ENCODE measurements around the gene KLHL30.

The KLHL30 gene, protein sequence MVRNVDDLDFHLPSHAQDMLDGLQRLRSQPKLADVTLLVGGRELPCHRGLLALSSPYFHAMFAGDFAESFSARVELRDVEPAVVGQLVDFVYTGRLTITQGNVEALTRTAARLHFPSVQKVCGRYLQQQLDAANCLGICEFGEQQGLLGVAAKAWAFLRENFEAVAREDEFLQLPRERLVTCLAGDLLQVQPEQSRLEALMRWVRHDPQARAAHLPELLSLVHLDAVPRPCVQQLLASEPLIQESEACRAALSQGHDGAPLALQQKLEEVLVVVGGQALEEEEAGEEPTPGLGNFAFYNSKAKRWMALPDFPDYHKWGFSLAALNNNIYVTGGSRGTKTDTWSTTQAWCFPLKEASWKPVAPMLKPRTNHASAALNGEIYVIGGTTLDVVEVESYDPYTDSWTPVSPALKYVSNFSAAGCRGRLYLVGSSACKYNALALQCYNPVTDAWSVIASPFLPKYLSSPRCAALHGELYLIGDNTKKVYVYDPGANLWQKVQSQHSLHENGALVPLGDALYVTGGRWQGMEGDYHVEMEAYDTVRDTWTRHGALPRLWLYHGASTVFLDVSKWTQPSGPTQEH

DNA sequence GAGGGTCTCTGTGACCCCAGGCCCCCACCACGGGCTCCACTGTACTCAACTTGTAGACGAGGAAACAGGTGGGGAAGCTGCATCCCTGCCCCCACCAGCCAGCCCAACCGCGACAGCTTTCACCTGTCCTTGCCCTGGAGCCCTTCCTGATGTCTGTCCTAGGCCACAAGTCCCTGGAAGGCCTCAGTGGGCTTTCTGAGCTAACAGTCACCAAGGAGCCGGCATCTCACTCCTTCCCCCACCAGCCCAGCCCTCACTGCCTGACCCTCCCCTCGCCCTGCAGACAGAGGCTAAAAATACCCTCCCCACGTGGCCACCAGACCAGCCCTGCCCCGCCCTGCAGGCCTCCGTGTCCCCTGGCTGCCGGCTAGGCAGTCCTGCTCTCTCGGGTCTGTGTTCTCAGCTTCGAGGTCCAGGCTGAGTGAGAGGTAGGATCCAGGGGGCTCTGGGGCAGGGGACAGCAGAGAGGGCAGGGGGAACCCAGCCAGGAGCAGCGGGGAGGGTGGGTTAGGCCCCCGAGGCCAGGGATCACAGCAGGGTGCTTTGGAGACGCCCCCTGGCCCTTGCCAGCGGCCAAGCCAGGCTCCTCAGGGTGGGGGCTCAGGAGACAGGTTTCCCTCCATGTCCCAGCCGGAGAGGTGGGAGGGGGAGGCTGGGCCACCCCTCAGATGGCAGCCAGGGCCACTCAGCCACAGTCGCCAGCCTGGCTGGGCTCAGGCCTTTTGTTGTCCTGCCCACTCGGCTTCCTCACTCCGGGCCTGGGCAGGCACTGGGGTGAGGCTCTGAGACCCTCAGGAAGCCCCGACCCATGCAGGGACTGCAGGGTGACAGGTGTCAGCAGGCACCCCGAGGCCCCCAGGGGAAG, at the start of gene KLHL30:
Gene KLHL30, plus strand, starts transcription at position 338 of the 865 bp plus-strand sequence. CDS start 2,087 bp downstream, outside the sequence.
- no peak for DNase-seq (ENCODE audit: low read depth in 2 of 2)

- DNase-seq (ENCODE audit: low read depth in 2 of 2): no peak
Measured at GRCh38 chr2:238090887-238091286, 47.6 kb upstream of the KLHL30 start.

GRCh38 chr2:238091436-238092060, 46.9 kb upstream of the KLHL30 start:
- no peak for DNase-seq (ENCODE audit: low read depth in 2 of 2)

GRCh38 chr2:238092486-238093035, 45.9 kb upstream of the KLHL30 start:
- DNase-seq (ENCODE audit: low read depth in 2 of 2): no peak

GRCh38 chr2:238093181-238094140, 45.0 kb upstream of the KLHL30 start:
- DNase-seq (ENCODE audit: low read depth in 2 of 2): no peak

GRCh38 chr2:238094438-238095022, 43.9 kb upstream of the KLHL30 start:
- DNase-seq (ENCODE audit: low read depth in 2 of 2): no peak

DNA sequence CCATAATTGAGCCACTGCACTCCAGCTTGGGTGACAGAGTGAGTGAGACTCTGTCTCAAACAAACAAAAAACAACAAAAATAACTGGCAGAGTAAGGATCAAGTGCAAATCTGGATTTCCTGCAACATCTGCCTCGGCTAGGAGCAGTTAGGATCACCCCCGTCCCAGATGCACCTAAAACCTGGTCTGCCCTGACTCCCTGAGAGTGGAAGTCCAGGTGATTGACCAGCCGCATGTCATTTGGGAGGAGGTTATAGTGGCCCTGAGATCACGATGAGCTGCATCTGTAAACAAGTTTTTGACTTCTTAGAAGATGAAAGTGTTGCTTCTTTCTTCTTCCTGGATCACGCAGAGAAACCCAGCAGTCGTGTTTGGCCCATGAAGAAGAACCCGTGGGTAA, 43.3 kb upstream of the KLHL30 start:
- no peak for DNase-seq (ENCODE audit: low read depth in 2 of 2)

DNA sequence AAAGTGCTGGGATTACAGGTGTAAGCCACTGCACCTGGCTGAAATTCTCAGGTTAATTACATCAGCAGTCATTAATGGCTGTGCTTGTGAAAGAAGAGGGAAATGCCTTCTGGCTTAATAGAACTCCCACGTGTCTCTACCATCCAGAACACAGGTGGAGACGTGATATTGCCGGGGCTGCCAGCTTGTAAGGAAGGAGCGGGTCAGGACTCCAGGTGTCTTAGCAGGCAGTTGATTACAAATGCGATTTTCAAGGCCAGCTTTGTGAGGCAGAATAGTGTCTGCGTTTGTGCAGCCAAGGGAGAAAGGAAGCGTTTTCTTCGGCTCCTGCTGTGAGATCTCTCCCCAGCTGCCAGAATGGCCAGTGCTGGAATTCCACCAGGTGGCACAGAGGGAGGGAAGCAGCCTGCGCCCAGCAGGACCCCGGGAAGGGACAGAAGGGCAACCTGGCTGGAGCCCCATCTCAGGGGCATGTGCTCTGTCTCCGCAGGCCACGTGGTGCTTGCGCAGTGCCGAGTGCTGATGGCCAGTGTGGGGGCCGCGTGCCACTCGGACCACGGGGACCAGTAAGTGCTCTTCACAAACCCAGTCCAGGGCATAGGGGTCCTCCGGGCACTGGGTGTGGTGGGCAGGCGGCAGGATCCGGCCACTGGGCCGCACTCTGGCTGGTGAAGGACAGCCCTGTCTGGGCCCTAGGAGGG, 42.0 kb upstream of the KLHL30 start:
- DNase-seq (ENCODE audit: low read depth in 2 of 2): no peak

DNA sequence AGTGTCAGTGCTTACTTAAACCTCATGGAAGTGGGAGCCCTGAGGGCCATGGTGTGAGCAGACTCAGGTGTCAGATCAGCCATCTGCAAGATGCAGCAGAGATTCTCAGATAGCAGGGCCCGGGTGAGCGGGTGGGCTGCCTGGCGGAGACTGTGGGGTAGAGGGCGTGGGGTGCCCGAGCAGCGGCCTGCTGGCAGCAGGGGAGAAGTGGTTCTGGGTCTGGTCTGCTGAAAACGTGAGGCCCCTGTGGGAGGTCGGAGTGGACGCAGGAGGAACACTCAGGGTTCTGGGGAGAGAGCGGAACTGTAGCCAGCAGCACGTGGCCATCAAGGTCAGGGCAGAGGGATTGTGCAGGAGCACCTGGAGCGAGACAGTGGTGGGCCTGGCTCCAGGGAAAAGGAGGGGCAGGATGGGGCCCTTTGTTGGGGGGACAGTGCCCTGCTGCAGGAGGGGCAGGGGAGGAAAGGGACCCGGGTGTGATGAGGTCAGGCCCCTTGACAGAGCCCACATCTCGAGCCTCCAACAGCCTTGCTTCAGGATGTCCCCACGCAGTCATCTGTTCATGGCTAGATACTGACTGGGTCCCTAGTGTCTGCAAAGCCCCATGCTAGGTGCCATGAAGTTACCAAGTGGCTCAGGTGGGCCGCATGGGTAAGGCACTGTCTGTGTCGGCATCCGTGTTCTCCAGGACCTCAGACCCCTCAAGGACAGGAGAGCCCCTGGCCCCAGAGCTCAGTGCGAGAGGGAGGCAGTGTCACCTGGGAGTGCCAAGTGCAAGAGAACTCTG, 41.1 kb upstream of the KLHL30 start:
- no peak for DNase-seq (ENCODE audit: low read depth in 2 of 2)

- DNase-seq (ENCODE audit: low read depth in 2 of 2): no peak
Measured at GRCh38 chr2:238097988-238098871, 40.2 kb upstream of the KLHL30 start.

- DNase-seq (ENCODE audit: low read depth in 2 of 2): no peak
Measured at GRCh38 chr2:238098901-238099713, 39.4 kb upstream of the KLHL30 start.

- DNase-seq (ENCODE audit: low read depth in 2 of 2): no peak
Measured at GRCh38 chr2:238099714-238100048, 38.8 kb upstream of the KLHL30 start.

- DNase-seq (ENCODE audit: low read depth in 2 of 2): no peak
Measured at GRCh38 chr2:238100049-238100820, 38.2 kb upstream of the KLHL30 start, which contains the start of gene ESPNL. TSS of gene ESPNL (plus strand) at chr2:238100340. CDS start at chr2:238100420, 80 bp downstream.

DNA sequence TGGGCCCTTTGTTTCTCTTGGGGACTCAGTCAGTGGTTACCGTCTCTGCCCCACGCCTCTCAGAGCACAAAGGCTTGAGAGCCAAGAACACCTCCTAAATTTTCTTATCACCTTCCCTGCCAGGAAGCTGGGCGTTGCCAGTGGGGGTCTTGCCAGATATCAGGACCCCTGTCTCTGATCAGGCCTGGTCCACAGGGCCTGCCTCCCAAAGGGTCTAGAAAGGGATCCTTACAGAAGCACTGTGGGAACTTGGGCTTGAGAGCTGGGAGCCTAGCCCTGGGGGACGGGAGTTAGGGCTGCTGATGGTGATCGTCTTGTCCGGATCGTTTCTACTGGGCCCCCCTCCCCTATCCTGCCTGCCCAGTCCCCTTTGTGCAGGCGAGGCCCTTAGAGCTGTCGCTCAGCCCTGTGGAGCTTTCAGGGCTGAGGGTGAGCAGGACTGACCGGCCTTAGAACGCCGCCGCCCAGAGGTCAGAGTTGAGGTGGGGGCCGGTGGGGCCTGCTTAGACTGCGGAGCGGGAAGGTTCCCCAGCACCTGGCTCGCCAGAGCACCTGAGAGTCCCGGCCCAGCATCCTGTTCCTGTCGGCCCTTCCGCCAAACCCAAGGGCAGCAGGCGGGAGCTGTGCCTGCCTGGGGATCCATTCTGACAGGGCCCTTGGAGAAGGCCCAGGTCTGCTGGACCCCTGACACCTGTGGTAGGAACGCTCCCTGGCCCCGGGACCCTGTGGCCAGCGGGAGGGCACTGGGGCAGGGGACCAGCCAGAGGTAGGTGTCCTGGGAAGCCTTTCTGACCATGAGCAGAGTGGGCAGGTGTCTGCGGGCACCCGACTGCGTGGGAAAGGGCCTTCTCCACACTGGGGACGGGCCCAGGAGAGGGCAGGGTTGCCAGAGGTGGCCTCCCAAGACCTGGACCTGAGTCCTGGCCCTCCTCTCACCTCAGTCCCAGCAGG, 37.4 kb upstream of the KLHL30 start:
- DNase-seq (ENCODE audit: low read depth in 2 of 2): no peak
